ENCODE measurements around the gene PIK3R5. TPM values are rescaled to one million over a fixed set of nuclear protein-coding genes. Genes with fewer than 3 reads are reported as not detected.

PIK3R5 gene
- total and polyA plus RNA-seq, 2 donors (not counting 1 experiment from before 2014, with no cell fraction given), result 63.1 to 70.0 TPM

DNA sequence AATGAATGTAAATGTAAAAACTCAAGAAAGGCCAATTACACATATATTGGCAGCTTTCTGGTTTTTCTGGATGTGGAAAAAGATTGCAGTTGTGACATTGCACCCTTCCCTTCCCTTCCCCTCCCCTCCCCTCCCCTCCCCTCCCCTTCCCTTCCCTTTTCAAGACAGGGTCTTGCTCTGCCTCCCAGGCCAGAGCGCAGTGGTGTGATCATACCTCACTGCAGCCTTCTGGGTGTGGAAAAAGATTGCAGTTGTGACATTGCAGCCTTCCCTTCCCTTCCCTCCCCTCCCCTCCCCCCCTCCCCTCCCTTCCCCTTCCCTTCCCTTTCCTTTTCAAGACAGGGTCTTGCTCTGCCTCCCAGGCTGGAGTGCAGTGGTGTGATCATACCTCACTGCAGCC, 41.7 kb downstream of the PIK3R5 start:
- Histone ChIP-seq H3K9me3 (ENCODE audit: control extremely low read depth in 1 of 3, control insufficient read depth in 2 of 3, insufficient read depth in 1 of 3, low read length in 2 of 3) (peaks cover 0 to 21% (median 13%) of the 10 kb centered on the region in 3 donors), H3K9ac (ENCODE audit: low read length) (no peak overlapping the region), H3K36me3 (replicated peaks in 1 of 2; ENCODE audit: control extremely low read depth in 1 of 2, control insufficient read depth in 1 of 2, extremely low read depth in 1 of 2, insufficient read depth in 2 of 2, low read length in 1 of 2) (peaks cover 0 to 10% of the 10 kb centered on the region in 2 experiments), H3K27ac (ENCODE audit: low read length in 2 of 2) (no peak overlapping the region), H3K4me1 (ENCODE audit: control insufficient read depth in 2 of 2, insufficient read depth in 2 of 2, low read length in 2 of 2) (peaks cover 0 to 3% of the 10 kb centered on the region in 2 donors), H3K4me3 (ENCODE audit: control extremely low read depth in 1 of 5, extremely low read depth in 1 of 5, insufficient read depth in 1 of 5, low read depth in 2 of 5, low read length in 4 of 5) (no peak overlapping the region), H3K79me2 (ENCODE audit: control insufficient read depth, insufficient read depth, low read length) (peaks cover 78% of the 10 kb centered on the region), H3K27me3 (replicated peaks in 1 of 4; ENCODE audit: control extremely low read depth in 1 of 4, control insufficient read depth in 3 of 4, insufficient read depth in 4 of 4, low read length in 3 of 4) (no peaks in the 10 kb centered on the region), H3K4me2 (replicated peaks; ENCODE audit: low read depth, low read length, poor library complexity, severe bottlenecking) (no peak overlapping the region), H4K20me1 (ENCODE audit: control insufficient read depth, insufficient read depth, low read length, poor library complexity, severe bottlenecking) (peaks cover 47% of the 10 kb centered on the region), H2AFZ (ENCODE audit: insufficient read depth, low read depth, low read length, poor library complexity, severe bottlenecking) (no peak overlapping the region)
- Mint-ChIP-seq H3K27ac (no peak overlapping the region), H3K4me3 (no peak overlapping the region), H3K9me3 (ENCODE audit: insufficient read depth) (peaks cover 5% of the 10 kb centered on the region), H3K27me3 (no peaks in the 10 kb centered on the region), H3K4me1 (peaks cover 18% of the 10 kb centered on the region)
- ATAC-seq (ENCODE audit: low read depth), result no peak
- no peak for TF ChIP-seq EZH2 (IDR thresholded peaks at IDR 0.05; ENCODE audit: borderline replicate concordance, insufficient read depth, low read depth, low read length, poor library complexity, severe bottlenecking)
- TF ChIP-seq CTCF (IDR thresholded peaks at IDR 0.05), result no peak
- CTCF ChIA-PET, result no interaction called here
- POLR2A ChIA-PET, result no interaction called here
- WGBS (ENCODE audit: insufficient coverage), result no CpG with 5 or more reads among the region's 1 CpG
- no peak for DNase-seq
- intact Hi-C loops (cut with micrococcal nuclease), result no loop called here

DNA sequence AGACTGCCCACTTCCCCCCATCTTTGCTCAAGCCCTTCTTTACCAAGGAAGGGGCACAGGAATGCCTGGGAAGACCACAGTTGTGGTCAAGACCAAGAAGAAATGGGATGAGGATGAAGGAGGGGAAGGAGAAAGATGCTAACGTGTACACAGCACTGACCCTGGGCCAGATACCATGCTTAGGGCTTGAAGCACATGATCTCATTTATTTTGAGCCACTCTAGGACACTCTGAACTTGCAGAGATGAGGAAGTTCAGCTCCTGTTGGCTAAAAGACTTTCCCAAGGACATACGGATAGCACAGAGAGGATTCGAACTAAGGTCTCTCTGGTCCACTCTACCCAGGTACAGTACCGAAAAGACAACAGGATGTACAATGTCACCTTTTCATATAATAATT, 42.6 kb downstream of the PIK3R5 start:
- intact Hi-C loops (cut with micrococcal nuclease), result no loop called here
- Histone ChIP-seq H3K27ac (ENCODE audit: low read length in 2 of 2) (no peak overlapping the region), H3K79me2 (ENCODE audit: control insufficient read depth, insufficient read depth, low read length) (peaks cover 74% of the 10 kb centered on the region), H3K4me3 (ENCODE audit: control extremely low read depth in 1 of 5, extremely low read depth in 1 of 5, insufficient read depth in 1 of 5, low read depth in 2 of 5, low read length in 4 of 5) (no peak overlapping the region), H3K9me3 (ENCODE audit: control extremely low read depth in 1 of 3, control insufficient read depth in 2 of 3, insufficient read depth in 1 of 3, low read length in 2 of 3) (peaks cover 0 to 13% (median 10%) of the 10 kb centered on the region in 3 donors), H3K27me3 (replicated peaks in 1 of 4; ENCODE audit: control extremely low read depth in 1 of 4, control insufficient read depth in 3 of 4, insufficient read depth in 4 of 4, low read length in 3 of 4) (no peaks in the 10 kb centered on the region), H3K36me3 (replicated peaks in 1 of 2; ENCODE audit: control extremely low read depth in 1 of 2, control insufficient read depth in 1 of 2, extremely low read depth in 1 of 2, insufficient read depth in 2 of 2, low read length in 1 of 2) (peaks cover 0 to 8% of the 10 kb centered on the region in 2 experiments), H3K4me2 (replicated peaks; ENCODE audit: low read depth, low read length, poor library complexity, severe bottlenecking) (no peak overlapping the region), H2AFZ (ENCODE audit: insufficient read depth, low read depth, low read length, poor library complexity, severe bottlenecking) (no peak overlapping the region), H3K9ac (ENCODE audit: low read length) (no peak overlapping the region), H4K20me1 (ENCODE audit: control insufficient read depth, insufficient read depth, low read length, poor library complexity, severe bottlenecking) (peaks cover 50% of the 10 kb centered on the region), H3K4me1 (ENCODE audit: control insufficient read depth in 2 of 2, insufficient read depth in 2 of 2, low read length in 2 of 2) (peaks cover 0 to 3% of the 10 kb centered on the region in 2 donors)
- ATAC-seq (ENCODE audit: low read depth), result no peak
- ChIA-PET CTCF (interaction anchor here (1.0 to 1.1 kb wide), 2 partner anchors 31 kb away, joined by 3 to 4 read pairs; no protein-coding TSS in a partner anchor), POLR2A (no interaction called here)
- H3K4me1 Mint-ChIP-seq, result peaks cover 19% of the 10 kb centered on the region
- H3K9me3 Mint-ChIP-seq (ENCODE audit: insufficient read depth), result peaks cover 3% of the 10 kb centered on the region
- no peak for TF ChIP-seq EZH2 (IDR thresholded peaks at IDR 0.05; ENCODE audit: borderline replicate concordance, insufficient read depth, low read depth, low read length, poor library complexity, severe bottlenecking)
- TF ChIP-seq CTCF (IDR thresholded peaks at IDR 0.05), result no peak
- WGBS (ENCODE audit: insufficient coverage), result 100% methylated on average over 2 of the region's 4 CpGs
- DNase-seq, result no peak
- no peak overlapping the region for H3K4me3 Mint-ChIP-seq
- H3K27me3 Mint-ChIP-seq, result no peaks in the 10 kb centered on the region
- no peak overlapping the region for H3K27ac Mint-ChIP-seq

All from B cell (primary cell).